ENCODE data around the gene KLHL22. TPM values are rescaled to one million over a fixed set of nuclear protein-coding genes. Genes with fewer than 3 reads are reported as not detected.

Gene KLHL22
- total RNA-seq, 1 experiment from 2014 or later = 14.5 TPM

GRCh38 chr22:20536590-20537324 lies 41.2 kb upstream of the KLHL22 start:
- intact Hi-C loops (cut with micrococcal nuclease; ENCODE audit: unreplicated experiment) = no loop called here
- DNase-seq (ENCODE audit: low read depth, low spot score) (no peak), ATAC-seq (no peak)
- POLR2A ChIA-PET = no interaction called here
- Histone ChIP-seq H3K27me3 (ENCODE audit: control insufficient read depth, insufficient read depth, low read length) (no peaks in the 10 kb centered on the region), H3K36me3 (ENCODE audit: control insufficient read depth, insufficient read depth, low read length) (no peaks in the 10 kb centered on the region; the same call in 1 of the 2 replicates), H3K4me3 (ENCODE audit: low read depth in 2 of 2, low read length in 2 of 2) (no peak overlapping the region), H3K4me1 (ENCODE audit: control insufficient read depth, insufficient read depth, low read length) (peaks cover 5% of the 10 kb centered on the region), H3K9me3 (ENCODE audit: control insufficient read depth, insufficient read depth, low read depth, low read length) (no peaks in the 10 kb centered on the region), H3K27ac (ENCODE audit: low read length) (no peak overlapping the region)
- TF ChIP-seq TCF7L2 (IDR thresholded peaks at IDR 0.05; ENCODE audit: low read depth, low read length) = no peak
- no peak for TF ChIP-seq CTCF (IDR thresholded peaks at IDR 0.05)
- TF ChIP-seq POLR2AphosphoS5 (IDR thresholded peaks at IDR 0.05; ENCODE audit: low read depth, low read length) = no peak
- no peak for TF ChIP-seq REST (IDR thresholded peaks at IDR 0.05; ENCODE audit: insufficient read depth in 1 of 2, low read depth in 2 of 2, low read length in 1 of 2)
- no peak for TF ChIP-seq SIN3A (IDR thresholded peaks at IDR 0.05; ENCODE audit: borderline replicate concordance, insufficient read depth, low read depth, low read length)
- CTCF ChIA-PET = no interaction called here
- BruUV-seq (replicated peaks) = no TSS peak
- in situ Hi-C loops (cut with HindIII; ENCODE audit: low pct_unique_long_range_greater_than_20kb, low sequenced_read_pairs) = no loop called here

GRCh38 chr22:20533879-20534265 lies 38.3 kb upstream of the KLHL22 start:
- DNase-seq (ENCODE audit: low read depth, low spot score) = no peak
- intact Hi-C loops (cut with micrococcal nuclease; ENCODE audit: unreplicated experiment) = no loop called here
- ChIA-PET CTCF (no interaction called here), POLR2A (no interaction called here)
- TF ChIP-seq SIN3A (IDR thresholded peaks at IDR 0.05; ENCODE audit: borderline replicate concordance, insufficient read depth, low read depth, low read length) = no peak
- no peak for TF ChIP-seq TCF7L2 (IDR thresholded peaks at IDR 0.05; ENCODE audit: low read depth, low read length)
- no peak for TF ChIP-seq CTCF (IDR thresholded peaks at IDR 0.05)
- TF ChIP-seq REST (IDR thresholded peaks at IDR 0.05; ENCODE audit: insufficient read depth in 1 of 2, low read depth in 2 of 2, low read length in 1 of 2) = no peak
- no peak for TF ChIP-seq POLR2AphosphoS5 (IDR thresholded peaks at IDR 0.05; ENCODE audit: low read depth, low read length)
- Histone ChIP-seq H3K9me3 (ENCODE audit: control insufficient read depth, insufficient read depth, low read depth, low read length) (no peaks in the 10 kb centered on the region), H3K4me3 (ENCODE audit: low read depth in 2 of 2, low read length in 2 of 2) (no peak overlapping the region), H3K27me3 (ENCODE audit: control insufficient read depth, insufficient read depth, low read length) (no peaks in the 10 kb centered on the region), H3K36me3 (ENCODE audit: control insufficient read depth, insufficient read depth, low read length) (no peaks in the 10 kb centered on the region), H3K27ac (ENCODE audit: low read length) (no peak overlapping the region), H3K4me1 (ENCODE audit: control insufficient read depth, insufficient read depth, low read length) (peaks cover 22% of the 10 kb centered on the region)
- in situ Hi-C loops (cut with HindIII; ENCODE audit: low pct_unique_long_range_greater_than_20kb, low sequenced_read_pairs) = no loop called here
- no peak for ATAC-seq
- no TSS peak for BruUV-seq (replicated peaks)

Measured in Panc1 (cell line).